GM12878 (cell line): ENCODE data around the gene NFKBIE. TPM values are rescaled to one million over a fixed set of nuclear protein-coding genes. Genes with fewer than 3 reads are reported as not detected.

Experiments used
- ATAC-seq: fragments of 200-7000 bp; cut with Tn5 transposase; 3 replicates; pipeline ENCODE4 v1.9.1; 2020; ENCODE audit warnings: mild to moderate bottlenecking, moderate library complexity
- BruUV-seq: library from RNA; stranded (reverse); fragments of 400-500 nt; replicated peaks from 2 replicates; lab custom pipeline; 2021; lab: Mats Ljungman, UMichigan
- CTCF ChIA-PET: fragments of 300-600 bp; sonication (Branson Sonifier 250); formaldehyde crosslinking; extraction: SDS; loops from one replicate; lab custom pipeline; 2021; ENCODE audit warnings: inconsistent platforms; lab: Yijun Ruan, JAX
- POLR2A ChIA-PET: fragments of 350-600 bp; formaldehyde crosslinking; extraction: SDS; loops from one replicate; lab custom pipeline; 2021; ENCODE audit warnings: inconsistent platforms; lab: Charles Lee
- RAD21 ChIA-PET: fragments of 300-600 bp; sonication (Branson Sonifier 250); formaldehyde crosslinking; loops from one replicate; lab custom pipeline; 2023; ENCODE audit warnings: antibody characterized with exemption; ENCODE audit not compliant: unreplicated experiment; lab: Charles Lee
- SMC1A ChIA-PET: fragments of 300-600 bp; sonication (Branson Sonifier 250); formaldehyde crosslinking; loops from one replicate; lab custom pipeline; 2023; ENCODE audit not compliant: unreplicated experiment, uncharacterized antibody; lab: Charles Lee
- DNase-seq: peaks from one replicate; pipeline ENCODE4 v3.0.0-alpha.2; 2011; ENCODE audit warnings: low read depth, low spot score
- FAIRE-seq: peaks from 3 replicates; lab custom pipeline; 2011; peaks lifted over from hg19 to GRCh38; lab: Jason Lieb, UNC
- H2AFZ ChIP-seq: 2 replicates; pipeline ENCODE4 v1.6.0; 2011; ENCODE audit warnings: low read depth, low read length, control low read depth; ENCODE audit not compliant: control insufficient read depth
- H3K27ac ChIP-seq: 2 replicates; pipeline ENCODE4 v1.5.1; 2011; ENCODE audit warnings: control low read depth; ENCODE audit not compliant: control insufficient read depth, insufficient read depth
- H3K27me3 ChIP-seq, 2 experiments: replicated peaks in 1 of 2; 2 replicates each; pipeline versions ENCODE4 v1.6.0 to v1.6.1; 2011; ENCODE audit warnings: low read length in 1 of 2; ENCODE audit not compliant: control insufficient read depth in 2 of 2, insufficient read depth in 2 of 2
- H3K36me3 ChIP-seq, 2 experiments: 2 replicates each; pipeline ENCODE4 v1.5.1; 2011; ENCODE audit warnings: low read length in 1 of 2; ENCODE audit not compliant: control insufficient read depth in 2 of 2, insufficient read depth in 2 of 2
- H3K4me1 ChIP-seq: 2 replicates; pipeline ENCODE4 v1.6.1; 2011; ENCODE audit warnings: mild to moderate bottlenecking, low read length, moderate library complexity, mixed read lengths; ENCODE audit not compliant: control insufficient read depth, insufficient read depth
- H3K4me2 ChIP-seq: 2 replicates; pipeline ENCODE4 v1.6.0; 2011; ENCODE audit warnings: control low read depth; ENCODE audit not compliant: control insufficient read depth, insufficient read depth
- H3K4me3 ChIP-seq: fragments of 200-600 bp; sonication (generic); 2 replicates; pipeline ENCODE4 v1.5.1; 2016
- H3K79me2 ChIP-seq: 2 replicates; pipeline ENCODE4 v1.6.0; 2011; ENCODE audit warnings: low read length; ENCODE audit not compliant: control insufficient read depth, insufficient read depth
- H3K9ac ChIP-seq: 2 replicates; pipeline ENCODE4 v1.8.0; 2011; ENCODE audit warnings: low read length, control low read depth, mixed read lengths; ENCODE audit not compliant: control insufficient read depth, insufficient read depth
- H3K9me3 ChIP-seq: replicated peaks from 3 replicates; pipeline ENCODE4 v1.5.1; 2011; ENCODE audit warnings: mild to moderate bottlenecking, low read length; ENCODE audit not compliant: control insufficient read depth, insufficient read depth
- H4K20me1 ChIP-seq: 2 replicates; pipeline ENCODE4 v1.6.0; 2011; ENCODE audit not compliant: control insufficient read depth, insufficient read depth
- BACH1 ChIP-seq: fragments of 450-650 bp; IDR thresholded peaks from 2 replicates; pipeline ENCODE4 v1.6.1; 2017; ENCODE audit warnings: mild to moderate bottlenecking, borderline replicate concordance
- CREB1 ChIP-seq: IDR thresholded peaks from 2 replicates; pipeline ENCODE4 v1.6.1; 2012; ENCODE audit warnings: low read depth, mild to moderate bottlenecking, inconsistent platforms
- ETV6 ChIP-seq, 2 experiments: fragments of 450-650 bp in 1 of 2; IDR thresholded peaks in 1 of 2; conservative IDR thresholded peaks in 1 of 2; 2 replicates each; pipeline ENCODE4 v1.6.1; 2014; ENCODE audit warnings: antibody characterized with exemption in 1 of 2, borderline replicate concordance in 1 of 2, low read depth in 1 of 2, mild to moderate bottlenecking in 1 of 2, moderate library complexity in 1 of 2
- IKZF1 ChIP-seq: fragments of 450-650 bp; conservative IDR thresholded peaks from 2 replicates; pipeline ENCODE4 v1.6.1; 2017; ENCODE audit warnings: antibody characterized with exemption, mild to moderate bottlenecking
- NFYB ChIP-seq: IDR thresholded peaks from 2 replicates; pipeline ENCODE4 v1.6.1; 2011; ENCODE audit warnings: low read depth, mild to moderate bottlenecking, low read length, improper control_type of control experiment, moderate library complexity; ENCODE audit not compliant: insufficient read depth
- RFX5 ChIP-seq: IDR thresholded peaks from 2 replicates; pipeline ENCODE4 v1.6.1; 2011; ENCODE audit warnings: low read depth, low read length, improper control_type of control experiment
- ZSCAN29 ChIP-seq: fragments of 450-650 bp; IDR thresholded peaks from 2 replicates; pipeline ENCODE4 v1.6.1; 2017; ENCODE audit warnings: mild to moderate bottlenecking, moderate library complexity
- WGBS: methylation state at CpG from one replicate; pipeline ENCODE4 v1.1.6; 2016; ENCODE audit warnings: low lambda C conversion rate; ENCODE audit not compliant: insufficient replicate concordance, insufficient coverage; ENCODE audit errors: missing lambda C conversion rate; 5-methylcytosine and 5-hydroxymethylcytosine counted together
- in situ Hi-C: fragments of 300-500 bp; cut with MboI; formaldehyde crosslinking; loops from 9 replicates; pipeline ENCODE4 v1.14.3; 2018; ENCODE audit warnings: mixed read lengths
- intact Hi-C: fragments of 100-400 bp; cut with micrococcal nuclease; formaldehyde crosslinking; loops from one replicate; pipeline ENCODE4 v1.14.2; 2022; ENCODE audit not compliant: unreplicated experiment
- polyA plus RNA-seq, 11 experiments: library from polyadenylated mRNA; depleted of rRNA in 4 of 11; unstranded in 6 of 11; stranded (reverse) in 5 of 11; fragments of >200 nt; fragmentation: Nextera tagmentation in 4 of 11; fragmentation: Illumina TruSeq in 1 of 11; extraction: Ambion mirVana in 4 of 11; extraction: Trizol in 1 of 11; gene quantifications; 1 replicate in 1 of 11; 2 replicates in 10 of 11; pipeline versions ENCODE4 v1.2.1 to v1.2.3, GENCODE V29; 2011 to 2016; ENCODE audit warnings: inconsistent platforms in 2 of 11, missing spikeins in 2 of 11, low read depth in 1 of 11
- total RNA-seq, 4 experiments: library from RNA; depleted of rRNA in 3 of 4; stranded (reverse); fragments of >200 nt in 3 of 4; fragmentation: Illumina TruSeq in 1 of 4; extraction: Trizol in 1 of 4; gene quantifications; 2 replicates each; pipeline versions ENCODE4 v1.2.1 to v1.2.3, GENCODE V29; 2013 to 2021
- TF ChIP-seq, protein P1 (sequence below): fragments of 450-650 bp; IDR thresholded peaks from 2 replicates; pipeline ENCODE4 v1.6.1; 2017; ENCODE audit warnings: low read depth, mild to moderate bottlenecking, moderate library complexity
- TF ChIP-seq, protein P2 (sequence below): IDR thresholded peaks from 2 replicates; pipeline ENCODE4 v1.6.1; 2011; ENCODE audit warnings: mild to moderate bottlenecking, low read depth, low read length, moderate library complexity; ENCODE audit not compliant: insufficient replicate concordance

Gene NFKBIE
- total and polyA plus RNA-seq, 10 of the 15 experiments (the other 5 are each of a cell fraction or from before 2014, with no cell fraction given), result 10.4 to 106 (median 38.8) TPM

DNA sequence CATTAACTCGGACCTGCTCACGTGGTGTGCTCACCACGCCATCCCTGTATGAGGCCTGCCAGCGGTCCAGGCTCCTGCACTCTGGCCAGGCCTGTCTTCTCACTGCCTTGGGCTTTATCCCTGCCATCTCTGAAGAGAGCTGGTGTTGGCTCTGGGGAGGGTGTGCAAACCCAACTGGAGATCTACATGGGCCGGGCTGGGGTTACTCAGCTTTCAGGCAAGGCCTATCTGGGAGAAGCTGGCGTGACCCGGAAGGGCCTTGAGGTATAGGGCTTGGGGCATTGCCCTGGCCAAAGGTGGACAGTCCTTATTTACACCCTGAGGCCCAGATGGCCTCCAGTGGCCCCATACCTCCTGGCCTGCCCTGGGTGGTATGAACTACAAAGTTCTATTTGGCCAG is 36.9 kb downstream of the NFKBIE start:
- no peak for DNase-seq
- no peaks in the 10 kb centered on the region for H4K20me1 ChIP-seq
- CTCF ChIA-PET, result interaction anchor here (0.8 to 2.0 kb wide), 3 partner anchors 9 to 33 kb away, joined by 3 to 9 read pairs (median 4); partner anchors contain the start of gene HSP90AB1
- no peaks in the 10 kb centered on the region for H3K9me3 ChIP-seq
- peaks cover 13% of the 10 kb centered on the region for H3K4me1 ChIP-seq
- H3K9ac ChIP-seq, result no peak overlapping the region
- peaks cover 4 to 18% of the 10 kb centered on the region in 2 experiments; a peak in 3 of 4 replicates for H3K36me3 ChIP-seq
- FAIRE-seq, result no peak
- intact Hi-C loops (no loop called here), in situ Hi-C loops (no loop called here)
- SMC1A ChIA-PET, result interaction anchor here (0.8 to 2.3 kb wide), 3 partner anchors 7 to 65 kb away, joined by 3 to 6 read pairs (median 4); no protein-coding TSS in a partner anchor
- TF ChIP-seq NFYB, result no peak
- no peak for TF ChIP-seq ETV6 (conservative IDR thresholded peaks at IDR 0.05 in 1 of 2, IDR thresholded peaks at IDR 0.05 in 1 of 2; ENCODE audit: borderline replicate concordance in 1 of 2, low read depth in 1 of 2)
- TF ChIP-seq, protein P1, sequence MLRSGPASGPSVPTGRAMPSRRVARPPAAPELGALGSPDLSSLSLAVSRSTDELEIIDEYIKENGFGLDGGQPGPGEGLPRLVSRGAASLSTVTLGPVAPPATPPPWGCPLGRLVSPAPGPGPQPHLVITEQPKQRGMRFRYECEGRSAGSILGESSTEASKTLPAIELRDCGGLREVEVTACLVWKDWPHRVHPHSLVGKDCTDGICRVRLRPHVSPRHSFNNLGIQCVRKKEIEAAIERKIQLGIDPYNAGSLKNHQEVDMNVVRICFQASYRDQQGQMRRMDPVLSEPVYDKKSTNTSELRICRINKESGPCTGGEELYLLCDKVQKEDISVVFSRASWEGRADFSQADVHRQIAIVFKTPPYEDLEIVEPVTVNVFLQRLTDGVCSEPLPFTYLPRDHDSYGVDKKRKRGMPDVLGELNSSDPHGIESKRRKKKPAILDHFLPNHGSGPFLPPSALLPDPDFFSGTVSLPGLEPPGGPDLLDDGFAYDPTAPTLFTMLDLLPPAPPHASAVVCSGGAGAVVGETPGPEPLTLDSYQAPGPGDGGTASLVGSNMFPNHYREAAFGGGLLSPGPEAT, result no peak
- TF ChIP-seq IKZF1, result no peak
- TF ChIP-seq RFX5, result no peak
- TF ChIP-seq, protein P2, sequence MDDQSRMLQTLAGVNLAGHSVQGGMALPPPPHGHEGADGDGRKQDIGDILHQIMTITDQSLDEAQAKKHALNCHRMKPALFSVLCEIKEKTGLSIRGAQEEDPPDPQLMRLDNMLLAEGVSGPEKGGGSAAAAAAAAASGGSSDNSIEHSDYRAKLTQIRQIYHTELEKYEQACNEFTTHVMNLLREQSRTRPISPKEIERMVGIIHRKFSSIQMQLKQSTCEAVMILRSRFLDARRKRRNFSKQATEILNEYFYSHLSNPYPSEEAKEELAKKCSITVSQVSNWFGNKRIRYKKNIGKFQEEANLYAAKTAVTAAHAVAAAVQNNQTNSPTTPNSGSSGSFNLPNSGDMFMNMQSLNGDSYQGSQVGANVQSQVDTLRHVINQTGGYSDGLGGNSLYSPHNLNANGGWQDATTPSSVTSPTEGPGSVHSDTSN, result no peak
- no peak for TF ChIP-seq CREB1
- no peak for TF ChIP-seq BACH1
- TF ChIP-seq ZSCAN29, result no peak
- peaks cover 31% of the 10 kb centered on the region for H3K79me2 ChIP-seq
- no peak overlapping the region for H2AFZ ChIP-seq
- no peak for ATAC-seq
- no peak overlapping the region for H3K27ac ChIP-seq
- no peak overlapping the region for H3K4me2 ChIP-seq
- POLR2A ChIA-PET, result interaction anchor here (0.6 kb wide), 1 partner anchor 13 kb away, joined by 3 read pairs; no protein-coding TSS in a partner anchor
- RAD21 ChIA-PET, result interaction anchor here (1.7 kb wide), 1 partner anchor 53 kb away, joined by 4 read pairs; no protein-coding TSS in a partner anchor
- WGBS, result 95% methylated on average over 7 of the region's 7 CpGs
- no peak overlapping the region for H3K4me3 ChIP-seq
- no TSS peak for BruUV-seq
- no peaks in the 10 kb centered on the region for H3K27me3 ChIP-seq
